ENCODE data around the gene TMA7B. TPM values are rescaled to one million over a fixed set of nuclear protein-coding genes. Genes with fewer than 3 reads are reported as not detected.
A peak's percentile ranks its signal among the peaks of the same experiment; 100 is the strongest.
"Not testable (repeated sequence)": the region's sequence is repeated elsewhere in the genome, so short reads cannot be mapped to it uniquely, and the experiment has no call there.

TMA7B gene
- total and polyA plus RNA-seq, 10 of the 15 experiments (the other 5 are each of a cell fraction or from before 2014, with no cell fraction given), result 0.33 to 2.9 (median 1.8) TPM

- Histone ChIP-seq H3K4me3 (0 out of 2 replicates have a peak overlapping the region, but pooled peaks have one; percentile 6), H3K4me1 (ENCODE audit: control insufficient read depth, insufficient read depth, low read length) (peaks cover 57% of the 10 kb centered on the region), H3K36me3 (ENCODE audit: control insufficient read depth in 2 of 2, insufficient read depth in 2 of 2, low read length in 1 of 2) (peaks cover 6 to 43% of the 10 kb centered on the region in 2 experiments; a peak in 3 of 4 replicates), H3K4me2 (ENCODE audit: control insufficient read depth, insufficient read depth) (0 out of 2 replicates have a peak overlapping the region, but pooled peaks have one; percentile 17)
- H3K27ac ChIP-seq (ENCODE audit: control insufficient read depth, insufficient read depth); H3K79me2 ChIP-seq (ENCODE audit: control insufficient read depth, insufficient read depth, low read length); H3K27me3 ChIP-seq (replicated peaks in 1 of 2; ENCODE audit: control insufficient read depth in 2 of 2, insufficient read depth in 2 of 2, low read length in 1 of 2); ATAC-seq; H4K20me1 ChIP-seq (ENCODE audit: control insufficient read depth, insufficient read depth); intact Hi-C loops (cut with micrococcal nuclease; ENCODE audit: unreplicated experiment); H2AFZ ChIP-seq (ENCODE audit: control insufficient read depth, low read depth, low read length); H3K9me3 ChIP-seq (replicated peaks; ENCODE audit: control insufficient read depth, insufficient read depth, low read length); POLR2A ChIA-PET; in situ Hi-C loops (cut with MboI); DNase-seq (ENCODE audit: low read depth, low spot score); H3K9ac ChIP-seq (ENCODE audit: control insufficient read depth, insufficient read depth, low read length): not testable (repeated sequence)
- BruUV-seq (replicated peaks), result TSS peak; percentile 13
- ChIA-PET CTCF (interaction anchor here (1.1 to 2.1 kb wide), 4 partner anchors 9 to 29 kb away, joined by 3 to 6 read pairs (median 4); no protein-coding TSS in a partner anchor), SMC1A (ENCODE audit: uncharacterized antibody, unreplicated experiment) (interaction anchor here (1.1 to 2.4 kb wide), 4 partner anchors 9 to 34 kb away, joined by 3 to 13 read pairs (median 6); no protein-coding TSS in a partner anchor), RAD21 (ENCODE audit: unreplicated experiment) (interaction anchor here (1.0 kb wide), 1 partner anchor 9 kb away, joined by 3 read pairs; no protein-coding TSS in a partner anchor)
- TF ChIP-seq MTA3 (IDR thresholded peaks at IDR 0.05; ENCODE audit: borderline replicate concordance, low read length), result 0 out of 2 replicates have a peak, but pooled peaks have one; percentile 35
- 69% methylated on average over 11 of the region's 11 CpGs for WGBS (ENCODE audit: insufficient coverage, insufficient replicate concordance, low lambda C conversion rate, missing lambda C conversion rate)
- FAIRE-seq, result peak; percentile 59
Measured at GRCh38 chr22:39951603-39952293, 8.4 kb upstream of the TMA7B start.

- ChIA-PET RAD21 (ENCODE audit: unreplicated experiment) (interaction anchor here (1.0 kb wide), 1 partner anchor 10 kb away, joined by 3 read pairs; no protein-coding TSS in a partner anchor), SMC1A (ENCODE audit: uncharacterized antibody, unreplicated experiment) (interaction anchor here (0.8 to 2.4 kb wide), 5 partner anchors 9 to 48 kb away, joined by 3 to 13 read pairs (median 5); no protein-coding TSS in a partner anchor), CTCF (interaction anchor here (1.1 to 2.1 kb wide), 2 partner anchors 10 to 13 kb away, joined by 3 to 6 read pairs; no protein-coding TSS in a partner anchor), POLR2A (no interaction called here)
- Histone ChIP-seq H3K27ac (ENCODE audit: control insufficient read depth, insufficient read depth) (no peak overlapping the region), H4K20me1 (ENCODE audit: control insufficient read depth, insufficient read depth) (peaks cover 4% of the 10 kb centered on the region; the same call in 1 of the 2 replicates), H3K9ac (ENCODE audit: control insufficient read depth, insufficient read depth, low read length) (no peak overlapping the region), H3K4me3 (no peak overlapping the region), H3K36me3 (ENCODE audit: control insufficient read depth in 2 of 2, insufficient read depth in 2 of 2, low read length in 1 of 2) (peaks cover 6 to 39% of the 10 kb centered on the region in 2 experiments; a peak in 3 of 4 replicates), H3K79me2 (ENCODE audit: control insufficient read depth, insufficient read depth, low read length) (peaks cover 5% of the 10 kb centered on the region), H3K4me2 (ENCODE audit: control insufficient read depth, insufficient read depth) (no peak overlapping the region), H3K4me1 (ENCODE audit: control insufficient read depth, insufficient read depth, low read length) (peaks cover 56% of the 10 kb centered on the region), H2AFZ (ENCODE audit: control insufficient read depth, low read depth, low read length) (no peak overlapping the region), H3K9me3 (replicated peaks; ENCODE audit: control insufficient read depth, insufficient read depth, low read length) (no peaks in the 10 kb centered on the region; the same call in 2 of the 3 replicates), H3K27me3 (replicated peaks in 1 of 2; ENCODE audit: control insufficient read depth in 2 of 2, insufficient read depth in 2 of 2, low read length in 1 of 2) (no peaks in the 10 kb centered on the region)
- 98% methylated on average over 6 of the region's 6 CpGs for WGBS (ENCODE audit: insufficient coverage, insufficient replicate concordance, low lambda C conversion rate, missing lambda C conversion rate)
- DNase-seq (ENCODE audit: low read depth, low spot score), result no peak
- in situ Hi-C loops (cut with MboI) (no loop called here), intact Hi-C loops (cut with micrococcal nuclease; ENCODE audit: unreplicated experiment) (no loop called here)
- no peak for ATAC-seq
- no peak for FAIRE-seq
- no peak for TF ChIP-seq BHLHE40 (IDR thresholded peaks at IDR 0.05; ENCODE audit: borderline replicate concordance in 1 of 2, low read depth in 2 of 2, low read length in 1 of 2)
- no peak for TF ChIP-seq USF2 (IDR thresholded peaks at IDR 0.05; ENCODE audit: borderline replicate concordance, low read depth, low read length)
- no peak for TF ChIP-seq SIN3A (IDR thresholded peaks at IDR 0.05; ENCODE audit: low read depth, low read length)
- TF ChIP-seq ESRRA (IDR thresholded peaks at IDR 0.05; ENCODE audit: low read length), result no peak
- no peak for TF ChIP-seq NR2C2 (IDR thresholded peaks at IDR 0.05; ENCODE audit: borderline replicate concordance, control insufficient read depth, insufficient read length, low read depth)
- BruUV-seq (replicated peaks), result no TSS peak
Measured at GRCh38 chr22:39952347-39952746, 7.8 kb upstream of the TMA7B start.

Data from GM12878 (cell line).